Measurements from ENCODE around the gene SAE1.
A peak's percentile ranks its signal among the peaks of the same experiment; 100 is the strongest.

DNA sequence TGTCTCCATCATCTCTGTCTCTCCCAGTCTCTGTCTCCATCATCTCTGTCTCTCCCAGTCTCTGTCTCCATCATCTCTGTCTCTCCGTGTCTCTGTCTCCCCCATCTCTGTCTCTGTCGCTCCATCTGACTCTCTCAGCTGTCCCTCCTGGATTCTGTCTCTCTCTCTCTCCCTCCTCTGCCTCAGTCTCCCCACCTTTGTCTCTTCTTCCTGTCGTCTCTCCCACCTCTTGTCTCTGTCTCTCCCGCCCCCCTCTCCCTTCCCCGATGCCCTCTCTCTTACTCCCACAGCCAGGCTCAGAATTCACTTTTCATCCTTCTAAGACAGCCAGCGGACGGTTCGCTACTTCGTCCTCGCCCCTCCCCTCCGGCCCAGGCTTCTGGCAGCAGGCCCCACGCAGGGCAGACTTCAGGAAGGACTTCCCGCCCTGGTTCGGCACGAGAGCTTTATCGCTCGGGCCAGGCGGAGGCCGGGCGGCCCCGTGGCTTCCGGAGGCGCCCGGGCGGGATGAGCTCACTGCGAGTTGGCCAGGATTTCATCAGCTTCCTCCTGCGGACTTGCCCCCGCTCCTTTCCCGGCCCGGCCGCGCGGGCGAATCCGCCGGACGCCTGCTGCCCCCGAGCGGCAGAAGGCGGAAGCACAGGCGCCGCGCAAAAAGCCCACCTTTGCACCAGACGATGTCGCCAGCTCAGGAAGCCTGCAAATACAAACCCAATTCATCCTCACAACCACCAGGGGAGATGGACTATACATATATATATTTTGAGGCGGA is 113.3 kb downstream of the SAE1 start:
- peak; percentile 96 to 99 (median 98) for TF ChIP-seq CTCF (IDR thresholded peaks at IDR 0.05)
- TF ChIP-seq POLR2A (IDR thresholded peaks at IDR 0.05) = no peak
